Tibial nerve (tissue), 3 donors: ENCODE measurements around the gene RTN4.

Experiments
- POLR2A ChIP-seq, 2 donors: fragments of 450-650 bp; IDR thresholded peaks; one replicate each; pipeline ENCODE4 v1.6.1; 2017; ENCODE audit warnings: antibody characterized with exemption in 2 of 2, mild to moderate bottlenecking in 2 of 2, moderate library complexity in 2 of 2
- TF ChIP-seq, protein P1 (sequence below), 5 experiments: fragments of 200-600 bp in 3 of 5; fragments of 450-650 bp in 2 of 5; sonication (generic) in 3 of 5; IDR thresholded peaks; one replicate each; pipeline ENCODE4 v1.5.1; 2016 to 2019; ENCODE audit warnings: antibody characterized with exemption in 5 of 5, mild to moderate bottlenecking in 3 of 5, moderate library complexity in 2 of 5

DNA sequence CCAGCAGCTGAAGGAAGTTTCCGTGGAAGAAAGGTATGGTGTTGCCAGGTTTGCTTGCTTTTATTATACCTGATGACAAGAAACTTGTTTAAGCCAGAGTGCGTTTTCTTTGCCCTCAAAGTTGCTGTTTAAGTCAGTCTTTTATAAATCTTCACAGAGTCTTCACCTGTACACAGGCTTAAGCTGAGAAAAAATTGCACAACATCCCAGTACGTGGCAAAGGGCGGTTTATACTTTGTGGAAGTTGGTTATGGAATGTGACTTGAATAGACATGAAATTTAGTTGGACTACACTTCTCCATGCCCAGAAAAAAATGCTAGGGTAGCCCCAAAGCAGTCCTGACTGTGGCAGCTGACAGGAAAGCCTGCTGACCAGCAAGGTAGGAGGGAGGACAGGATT lies 121.5 kb downstream of the RTN4 start:
- TF ChIP-seq, protein P1, sequence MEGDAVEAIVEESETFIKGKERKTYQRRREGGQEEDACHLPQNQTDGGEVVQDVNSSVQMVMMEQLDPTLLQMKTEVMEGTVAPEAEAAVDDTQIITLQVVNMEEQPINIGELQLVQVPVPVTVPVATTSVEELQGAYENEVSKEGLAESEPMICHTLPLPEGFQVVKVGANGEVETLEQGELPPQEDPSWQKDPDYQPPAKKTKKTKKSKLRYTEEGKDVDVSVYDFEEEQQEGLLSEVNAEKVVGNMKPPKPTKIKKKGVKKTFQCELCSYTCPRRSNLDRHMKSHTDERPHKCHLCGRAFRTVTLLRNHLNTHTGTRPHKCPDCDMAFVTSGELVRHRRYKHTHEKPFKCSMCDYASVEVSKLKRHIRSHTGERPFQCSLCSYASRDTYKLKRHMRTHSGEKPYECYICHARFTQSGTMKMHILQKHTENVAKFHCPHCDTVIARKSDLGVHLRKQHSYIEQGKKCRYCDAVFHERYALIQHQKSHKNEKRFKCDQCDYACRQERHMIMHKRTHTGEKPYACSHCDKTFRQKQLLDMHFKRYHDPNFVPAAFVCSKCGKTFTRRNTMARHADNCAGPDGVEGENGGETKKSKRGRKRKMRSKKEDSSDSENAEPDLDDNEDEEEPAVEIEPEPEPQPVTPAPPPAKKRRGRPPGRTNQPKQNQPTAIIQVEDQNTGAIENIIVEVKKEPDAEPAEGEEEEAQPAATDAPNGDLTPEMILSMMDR (IDR thresholded peaks at IDR 0.05) = no peak
- no peak for TF ChIP-seq POLR2A (IDR thresholded peaks at IDR 0.05)
